VCaP (cell line): ENCODE measurements around the gene COL8A1.
"Not testable (repeated sequence)": the region's sequence is repeated elsewhere in the genome, so short reads cannot be mapped to it uniquely, and the experiment has no call there.

Experiments used
- H3K27ac ChIP-seq: fragments of 450-650 bp; 2 replicates; pipeline ENCODE4 v1.5.1; 2017
- TF ChIP-seq, protein P1 (sequence below): fragments of 450-650 bp; conservative IDR thresholded peaks from 2 replicates; pipeline ENCODE4 v1.5.1; 2017; ENCODE audit warnings: mild to moderate bottlenecking, moderate library complexity

COL8A1 gene

DNA sequence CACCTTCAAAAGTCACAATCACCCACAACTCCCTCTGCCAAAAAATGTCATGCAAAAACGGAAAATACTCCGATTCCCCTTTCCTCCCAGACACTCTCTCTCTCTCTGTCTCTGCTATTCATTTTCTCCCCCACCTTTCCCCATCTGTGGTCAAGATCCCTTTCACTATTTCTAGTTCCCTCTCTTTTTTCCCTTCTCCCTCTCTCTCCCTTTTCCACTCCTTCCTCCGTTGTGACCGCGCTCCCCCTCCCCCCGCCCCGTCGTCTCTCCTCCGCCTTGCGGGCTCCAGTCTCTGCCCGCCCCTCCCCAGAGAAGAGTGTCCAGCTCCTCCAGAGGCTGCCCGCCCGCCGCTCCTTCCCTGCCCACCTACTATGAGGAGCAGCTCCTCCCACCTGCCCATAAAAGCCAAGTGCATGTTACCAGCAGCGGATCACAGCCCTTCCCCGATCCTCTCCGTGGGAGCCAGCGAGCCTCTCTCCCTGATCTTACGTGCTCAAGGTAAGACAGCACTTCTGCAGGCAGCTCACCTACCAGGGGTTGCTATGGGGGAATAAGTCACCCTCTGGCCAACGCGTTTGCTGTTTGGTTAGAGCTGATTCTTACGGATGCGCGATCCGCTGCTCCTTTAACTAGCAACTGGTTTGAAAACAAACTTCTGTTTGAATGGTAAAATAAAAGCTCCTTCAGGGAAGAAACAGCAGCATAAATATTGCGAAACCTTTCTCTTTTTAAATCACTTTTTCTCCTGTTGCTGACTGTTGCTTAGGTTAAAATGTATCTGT lies at the start of gene COL8A1:
Gene COL8A1, plus strand, starts transcription at position 428 of the 782 bp plus-strand sequence. CDS start 152,089 bp downstream, outside the sequence.
- H3K27ac ChIP-seq, result no peak within 1 kb of the TSS
- TF ChIP-seq, protein P1, sequence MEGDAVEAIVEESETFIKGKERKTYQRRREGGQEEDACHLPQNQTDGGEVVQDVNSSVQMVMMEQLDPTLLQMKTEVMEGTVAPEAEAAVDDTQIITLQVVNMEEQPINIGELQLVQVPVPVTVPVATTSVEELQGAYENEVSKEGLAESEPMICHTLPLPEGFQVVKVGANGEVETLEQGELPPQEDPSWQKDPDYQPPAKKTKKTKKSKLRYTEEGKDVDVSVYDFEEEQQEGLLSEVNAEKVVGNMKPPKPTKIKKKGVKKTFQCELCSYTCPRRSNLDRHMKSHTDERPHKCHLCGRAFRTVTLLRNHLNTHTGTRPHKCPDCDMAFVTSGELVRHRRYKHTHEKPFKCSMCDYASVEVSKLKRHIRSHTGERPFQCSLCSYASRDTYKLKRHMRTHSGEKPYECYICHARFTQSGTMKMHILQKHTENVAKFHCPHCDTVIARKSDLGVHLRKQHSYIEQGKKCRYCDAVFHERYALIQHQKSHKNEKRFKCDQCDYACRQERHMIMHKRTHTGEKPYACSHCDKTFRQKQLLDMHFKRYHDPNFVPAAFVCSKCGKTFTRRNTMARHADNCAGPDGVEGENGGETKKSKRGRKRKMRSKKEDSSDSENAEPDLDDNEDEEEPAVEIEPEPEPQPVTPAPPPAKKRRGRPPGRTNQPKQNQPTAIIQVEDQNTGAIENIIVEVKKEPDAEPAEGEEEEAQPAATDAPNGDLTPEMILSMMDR, result no peak

DNA sequence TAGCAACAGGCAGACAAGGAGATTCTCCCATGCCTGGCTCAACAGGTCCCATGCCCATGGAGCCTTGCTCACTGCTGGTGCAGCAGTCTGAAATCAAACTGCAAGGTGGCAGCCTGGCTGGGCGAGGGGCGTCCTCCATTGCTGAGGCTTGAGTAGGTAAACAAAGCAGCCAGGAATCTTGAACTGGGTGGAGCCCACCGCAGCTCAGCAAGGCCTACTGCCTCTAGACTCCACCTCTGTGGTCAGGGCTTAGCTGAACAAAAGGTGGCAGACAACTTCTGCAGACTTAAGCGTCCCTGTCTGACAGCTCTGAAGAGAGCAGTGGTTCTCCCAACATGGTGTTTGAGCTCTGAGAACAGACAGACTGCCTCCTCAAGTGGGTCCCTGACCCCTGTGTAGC lies 49.2 kb upstream of the COL8A1 start:
- H3K27ac ChIP-seq, result not testable (repeated sequence)

DNA sequence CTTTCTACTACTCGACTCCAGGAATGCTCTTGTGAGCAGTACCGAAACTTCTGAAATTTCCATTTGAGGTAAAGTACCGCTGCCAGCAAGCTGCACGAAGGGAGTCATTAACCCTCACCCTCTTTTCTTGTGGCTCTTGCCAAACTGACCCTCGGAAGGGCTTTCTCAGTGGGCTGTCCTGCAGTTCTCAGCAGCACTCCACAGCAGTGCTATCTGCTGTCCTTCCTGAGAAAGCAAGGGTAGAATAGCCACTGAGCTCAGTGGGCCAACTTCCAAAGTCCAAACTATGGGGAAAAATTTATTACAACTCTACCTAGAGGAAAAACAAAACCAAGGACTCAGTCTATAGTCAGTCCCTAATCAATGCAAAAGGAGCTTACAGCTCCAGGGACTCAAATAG lies 38.5 kb upstream of the COL8A1 start:
- TF ChIP-seq, protein P1, result no peak
- no peak overlapping the region for H3K27ac ChIP-seq

DNA sequence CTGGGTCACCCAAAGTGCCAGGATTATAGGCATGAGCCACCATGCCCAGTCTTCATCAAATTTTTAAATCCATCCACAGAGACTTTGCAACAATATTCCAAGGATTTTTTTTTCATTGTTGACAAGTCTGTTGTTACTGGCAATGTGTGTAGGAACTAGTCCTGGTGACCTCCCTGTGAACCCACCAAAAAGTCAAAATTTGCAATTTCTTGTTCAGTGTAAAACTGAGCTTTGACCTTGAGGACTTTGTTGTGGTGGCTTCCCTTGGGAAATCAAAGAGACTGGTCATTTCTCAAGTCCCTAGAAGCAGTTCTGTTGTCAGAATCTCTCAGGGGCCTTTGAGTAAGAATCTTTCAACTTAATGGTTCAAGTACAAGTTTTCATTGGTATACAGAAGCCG lies 36.9 kb upstream of the COL8A1 start:
- TF ChIP-seq, protein P1, result no peak
- H3K27ac ChIP-seq, result no peak overlapping the region

DNA sequence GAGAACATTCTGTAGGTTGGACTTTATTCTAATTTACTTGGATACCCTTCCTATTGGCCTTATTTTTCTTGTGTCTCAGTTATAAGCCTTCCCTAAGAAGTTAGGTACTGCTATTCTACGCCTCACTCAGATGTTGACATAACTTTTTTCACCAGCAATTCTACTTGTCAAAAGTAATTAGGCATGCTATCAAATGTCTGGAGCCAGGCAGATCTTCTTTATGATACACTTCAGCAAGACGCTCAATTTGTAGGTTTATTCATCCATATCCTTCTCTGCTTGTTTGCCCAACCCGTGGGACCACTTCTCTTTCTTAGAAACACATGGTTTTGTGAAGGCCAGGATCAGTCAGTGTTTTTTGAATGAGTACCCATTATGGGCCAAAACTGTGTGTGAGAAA lies 36.2 kb upstream of the COL8A1 start:
- no peak overlapping the region for H3K27ac ChIP-seq
- TF ChIP-seq, protein P1, result no peak

DNA sequence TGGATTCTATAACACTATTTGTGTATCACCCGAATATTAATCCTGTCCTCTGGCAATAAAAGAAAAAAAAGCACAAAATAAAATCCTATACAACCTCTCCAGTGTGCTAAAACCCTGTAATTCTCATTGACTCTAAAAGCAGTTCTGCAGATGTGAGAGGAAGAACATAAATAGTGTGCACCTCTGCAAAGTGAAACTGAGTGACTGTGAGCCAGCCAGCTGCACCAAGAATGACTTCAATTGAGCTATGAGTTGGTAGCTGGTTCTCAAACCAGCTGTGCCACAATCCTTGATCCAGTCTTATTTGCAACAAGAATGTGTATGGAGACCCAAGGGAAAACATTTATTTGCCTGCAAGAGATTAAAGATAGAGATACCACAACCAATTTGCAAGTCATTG lies 31.2 kb upstream of the COL8A1 start:
- no peak overlapping the region for H3K27ac ChIP-seq
- TF ChIP-seq, protein P1, result no peak

DNA sequence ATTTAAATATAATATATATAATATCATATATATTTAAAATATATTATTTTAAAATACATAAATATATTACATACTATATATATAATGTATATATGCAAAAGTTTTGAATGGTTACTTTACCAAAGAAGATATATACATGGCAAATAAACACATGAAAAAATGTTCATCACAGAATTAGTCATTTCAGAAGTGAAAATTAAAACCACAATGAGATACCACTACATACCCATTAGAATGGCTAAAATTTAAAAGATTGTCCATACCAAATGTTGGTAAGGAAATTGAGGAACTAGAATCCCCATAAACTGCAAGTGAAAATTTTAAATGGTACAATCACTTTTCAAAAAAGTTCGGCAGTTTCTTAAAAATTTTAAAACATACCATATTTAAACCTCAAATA lies 23.6 kb upstream of the COL8A1 start:
- TF ChIP-seq, protein P1, result no peak
- H3K27ac ChIP-seq, result no peak overlapping the region

DNA sequence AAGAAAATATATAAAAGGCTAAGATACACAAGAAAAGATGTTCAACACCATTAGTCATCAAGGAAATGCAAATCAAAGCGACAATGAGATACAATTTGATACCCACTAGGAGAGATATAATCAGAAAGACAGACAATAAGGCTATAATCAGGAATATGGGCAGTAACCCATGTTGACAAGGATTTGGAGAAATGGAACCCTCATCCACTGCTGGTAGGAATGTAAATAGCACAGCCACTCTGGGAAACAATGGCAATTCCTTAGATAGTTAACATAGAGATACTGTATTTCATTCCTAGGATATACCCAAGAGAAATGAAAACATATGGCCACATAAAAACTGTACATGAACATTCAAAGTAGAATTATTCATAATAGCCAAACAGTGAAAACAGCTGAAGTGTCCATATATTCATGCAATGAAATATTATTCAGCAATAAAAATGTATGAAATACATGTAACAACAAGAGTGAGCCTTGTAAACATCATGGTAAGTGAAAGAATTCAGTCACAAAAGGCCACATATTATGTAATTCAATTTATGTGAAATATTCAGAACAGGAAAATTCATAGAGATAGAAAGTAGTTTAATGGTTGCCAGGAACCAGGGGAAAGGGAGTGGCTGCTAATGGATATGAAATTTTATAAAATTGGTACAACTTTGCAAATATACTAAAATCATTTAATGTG lies 18.2 kb upstream of the COL8A1 start:
- H3K27ac ChIP-seq, result no peak overlapping the region
- TF ChIP-seq, protein P1, result no peak
